Panc1 (cell line): ENCODE data around the gene ADAM33. TPM values are rescaled to one million over a fixed set of nuclear protein-coding genes. Genes with fewer than 3 reads are reported as not detected.

Source experiments
- ATAC-seq: fragments of 200-7000 bp; cut with Tn5 transposase; 2 replicates; pipeline ENCODE4 v1.9.1; 2020; ENCODE audit warnings: mild to moderate bottlenecking, moderate library complexity
- BruUV-seq: library from RNA; stranded (reverse); fragments of 400-500 nt; replicated peaks from 2 replicates; lab custom pipeline; 2021; lab: Mats Ljungman, UMichigan
- CTCF ChIA-PET: fragments of 300-600 bp; sonication (Branson Sonifier 250); formaldehyde crosslinking; loops from one replicate; lab custom pipeline; 2022; ENCODE audit warnings: antibody characterized with exemption; lab: Charles Lee
- POLR2A ChIA-PET: fragments of 300-600 bp; sonication (Branson Sonifier 250); formaldehyde crosslinking; loops from one replicate; lab custom pipeline; 2022; ENCODE audit warnings: antibody characterized with exemption; lab: Charles Lee
- DNase-seq: peaks from one replicate; pipeline ENCODE4 v3.0.0-alpha.2; 2010; ENCODE audit warnings: low read depth, low spot score
- H3K27ac ChIP-seq: 2 replicates; pipeline ENCODE4 v1.5.1; 2011; ENCODE audit warnings: mild to moderate bottlenecking, low read length, inconsistent platforms
- H3K27me3 ChIP-seq: fragments of 200-500 bp; sonication (Bioruptor generic); 2 replicates; pipeline ENCODE4 v1.6.0; 2014; ENCODE audit warnings: low read length, inconsistent platforms; ENCODE audit not compliant: control insufficient read depth, insufficient read depth
- H3K36me3 ChIP-seq: fragments of 200-500 bp; sonication (Bioruptor generic); 2 replicates; pipeline ENCODE4 v1.5.1; 2014; ENCODE audit warnings: inconsistent platforms, mild to moderate bottlenecking, low read length, moderate library complexity; ENCODE audit not compliant: control insufficient read depth, insufficient read depth
- H3K4me1 ChIP-seq: 2 replicates; pipeline ENCODE4 v1.5.1; 2011; ENCODE audit warnings: inconsistent platforms, mild to moderate bottlenecking, low read length, moderate library complexity; ENCODE audit not compliant: control insufficient read depth, insufficient read depth
- H3K4me3 ChIP-seq, 2 experiments: 2 replicates each; pipeline ENCODE4 v1.5.1; 2011 to 2012; ENCODE audit warnings: low read depth in 2 of 2, low read length in 2 of 2, mild to moderate bottlenecking in 2 of 2, inconsistent platforms in 1 of 2, moderate library complexity in 1 of 2
- H3K9me3 ChIP-seq: fragments of 200-500 bp; sonication (Bioruptor generic); 2 replicates; pipeline ENCODE4 v1.5.1; 2014; ENCODE audit warnings: low read depth, mild to moderate bottlenecking, inconsistent platforms, low read length, moderate library complexity; ENCODE audit not compliant: control insufficient read depth, insufficient read depth
- CTCF ChIP-seq: fragments of 450-650 bp; IDR thresholded peaks from 2 replicates; pipeline ENCODE4 v1.5.1; 2017; ENCODE audit warnings: mild to moderate bottlenecking
- POLR2AphosphoS5 ChIP-seq: IDR thresholded peaks from 2 replicates; pipeline ENCODE4 v1.6.1; 2012; ENCODE audit warnings: mild to moderate bottlenecking, low read depth, low read length, moderate library complexity
- REST ChIP-seq, 2 experiments: IDR thresholded peaks; 2 replicates each; pipeline ENCODE4 v1.6.1; 2011 to 2012; ENCODE audit warnings: low read depth in 2 of 2, control low read depth in 1 of 2, low read length in 1 of 2, mild to moderate bottlenecking in 1 of 2, moderate library complexity in 1 of 2; ENCODE audit not compliant: insufficient read depth in 1 of 2
- SIN3A ChIP-seq: IDR thresholded peaks from 2 replicates; pipeline ENCODE4 v1.6.1; 2012; ENCODE audit warnings: low read depth, mild to moderate bottlenecking, low read length, moderate library complexity, borderline replicate concordance; ENCODE audit not compliant: insufficient read depth
- TCF7L2 ChIP-seq: IDR thresholded peaks from 2 replicates; pipeline ENCODE4 v1.6.1; 2011; ENCODE audit warnings: mild to moderate bottlenecking, low read depth, low read length, inconsistent platforms
- in situ Hi-C: cut with HindIII; loops from 2 replicates; pipeline ENCODE4 v1.10.0; 2016; ENCODE audit warnings: low sequenced_read_pairs, low pct_unique_long_range_greater_than_20kb
- intact Hi-C: fragments of 100-400 bp; cut with micrococcal nuclease; formaldehyde crosslinking; loops from one replicate; pipeline ENCODE4 v1.10.0; 2022; ENCODE audit not compliant: unreplicated experiment
- total RNA-seq: library from RNA; stranded (reverse); gene quantifications from one replicate; pipeline ENCODE4 v1.2.1, GENCODE V29; 2021; ENCODE audit not compliant: unreplicated experiment

ADAM33 gene
- total RNA-seq, 1 experiment from 2014 or later = 0.62 TPM

GRCh38 chr20:3724356-3724755, 42.5 kb upstream of the ADAM33 start:
- no peaks in the 10 kb centered on the region for H3K36me3 ChIP-seq
- ChIA-PET CTCF (no interaction called here), POLR2A (no interaction called here)
- no peak overlapping the region for H3K27ac ChIP-seq
- DNase-seq (no peak), ATAC-seq (no peak)
- no peaks in the 10 kb centered on the region for H3K9me3 ChIP-seq
- BruUV-seq = no TSS peak
- H3K4me3 ChIP-seq = no peak overlapping the region
- H3K4me1 ChIP-seq = 0 out of 2 replicates have a peak, but pooled peaks cover 3% of the 10 kb centered on the region
- H3K27me3 ChIP-seq = peaks cover 8% of the 10 kb centered on the region; the same call in 1 of the 2 replicates
- no peak for TF ChIP-seq CTCF
- TF ChIP-seq TCF7L2 = no peak
- TF ChIP-seq REST (IDR thresholded peaks at IDR 0.05; ENCODE audit: insufficient read depth in 1 of 2, low read depth in 2 of 2, low read length in 1 of 2) = no peak
- no peak for TF ChIP-seq POLR2AphosphoS5
- TF ChIP-seq SIN3A = no peak
- intact Hi-C loops (no loop called here), in situ Hi-C loops (no loop called here)

GRCh38 chr20:3723284-3723683, 41.5 kb upstream of the ADAM33 start:
- peaks cover 8% of the 10 kb centered on the region; the same call in 1 of the 2 replicates for H3K27me3 ChIP-seq
- ChIA-PET CTCF (no interaction called here), POLR2A (no interaction called here)
- ATAC-seq (no peak), DNase-seq (no peak)
- in situ Hi-C loops (no loop called here), intact Hi-C loops (no loop called here)
- no peak overlapping the region for H3K4me3 ChIP-seq
- TF ChIP-seq REST (IDR thresholded peaks at IDR 0.05; ENCODE audit: insufficient read depth in 1 of 2, low read depth in 2 of 2, low read length in 1 of 2) = no peak
- no peak for TF ChIP-seq SIN3A
- TF ChIP-seq CTCF = no peak
- no peak for TF ChIP-seq TCF7L2
- no peak for TF ChIP-seq POLR2AphosphoS5
- H3K9me3 ChIP-seq = no peaks in the 10 kb centered on the region
- 0 out of 2 replicates have a peak, but pooled peaks cover 3% of the 10 kb centered on the region for H3K4me1 ChIP-seq
- no peak overlapping the region for H3K27ac ChIP-seq
- no peaks in the 10 kb centered on the region for H3K36me3 ChIP-seq
- no TSS peak for BruUV-seq
